Immature natural killer cell (primary cell): ENCODE results near the gene NIN. TPM values are rescaled to one million over a fixed set of nuclear protein-coding genes. Genes with fewer than 3 reads are reported as not detected.
A peak's percentile ranks its signal among the peaks of the same experiment; 100 is the strongest.

Experiments
- DNase-seq, 3 donors: peaks; one replicate each; pipeline ENCODE4 v3.0.0; 2022; ENCODE audit warnings: mixed read lengths in 1 of 3
- H3K27ac Mint-ChIP-seq, 6 donors: one replicate each; pipeline ENCODE4 v1.8.0; 2020; ENCODE audit warnings: mixed read lengths in 6 of 6, mild to moderate bottlenecking in 5 of 6, inconsistent platforms in 4 of 6, moderate library complexity in 3 of 6
- H3K27me3 Mint-ChIP-seq, 3 donors: one replicate each; pipeline ENCODE4 v1.8.0; 2020 to 2021; ENCODE audit warnings: low read depth in 3 of 3, mild to moderate bottlenecking in 3 of 3, mixed read lengths in 3 of 3, moderate library complexity in 3 of 3, inconsistent platforms in 1 of 3
- H3K36me3 Mint-ChIP-seq, 3 donors: one replicate each; pipeline ENCODE4 v1.8.0; 2020; ENCODE audit warnings: mixed read lengths in 3 of 3, inconsistent platforms in 2 of 3, mild to moderate bottlenecking in 2 of 3
- H3K4me1 Mint-ChIP-seq, 2 donors: one replicate each; pipeline ENCODE4 v1.8.0; 2020; ENCODE audit warnings: inconsistent platforms in 2 of 2, mild to moderate bottlenecking in 2 of 2, mixed read lengths in 2 of 2, moderate library complexity in 1 of 2
- H3K4me3 Mint-ChIP-seq, 5 donors: one replicate each; pipeline ENCODE4 v1.8.0; 2020; ENCODE audit warnings: mild to moderate bottlenecking in 5 of 5, mixed read lengths in 5 of 5, inconsistent platforms in 3 of 5, moderate library complexity in 3 of 5
- H3K9me3 Mint-ChIP-seq, 6 donors: one replicate each; pipeline ENCODE4 v1.8.0; 2020; ENCODE audit warnings: mild to moderate bottlenecking in 6 of 6, mixed read lengths in 6 of 6, inconsistent platforms in 4 of 6, moderate library complexity in 3 of 6
- polyA plus RNA-seq, 3 donors: library from polyadenylated mRNA; unstranded; fragments of 300-500 nt; fragmentation: Illumina TruSeq; gene quantifications; one replicate each; pipeline ENCODE4 v1.2.3, GENCODE V29; 2021

The NIN gene, protein sequence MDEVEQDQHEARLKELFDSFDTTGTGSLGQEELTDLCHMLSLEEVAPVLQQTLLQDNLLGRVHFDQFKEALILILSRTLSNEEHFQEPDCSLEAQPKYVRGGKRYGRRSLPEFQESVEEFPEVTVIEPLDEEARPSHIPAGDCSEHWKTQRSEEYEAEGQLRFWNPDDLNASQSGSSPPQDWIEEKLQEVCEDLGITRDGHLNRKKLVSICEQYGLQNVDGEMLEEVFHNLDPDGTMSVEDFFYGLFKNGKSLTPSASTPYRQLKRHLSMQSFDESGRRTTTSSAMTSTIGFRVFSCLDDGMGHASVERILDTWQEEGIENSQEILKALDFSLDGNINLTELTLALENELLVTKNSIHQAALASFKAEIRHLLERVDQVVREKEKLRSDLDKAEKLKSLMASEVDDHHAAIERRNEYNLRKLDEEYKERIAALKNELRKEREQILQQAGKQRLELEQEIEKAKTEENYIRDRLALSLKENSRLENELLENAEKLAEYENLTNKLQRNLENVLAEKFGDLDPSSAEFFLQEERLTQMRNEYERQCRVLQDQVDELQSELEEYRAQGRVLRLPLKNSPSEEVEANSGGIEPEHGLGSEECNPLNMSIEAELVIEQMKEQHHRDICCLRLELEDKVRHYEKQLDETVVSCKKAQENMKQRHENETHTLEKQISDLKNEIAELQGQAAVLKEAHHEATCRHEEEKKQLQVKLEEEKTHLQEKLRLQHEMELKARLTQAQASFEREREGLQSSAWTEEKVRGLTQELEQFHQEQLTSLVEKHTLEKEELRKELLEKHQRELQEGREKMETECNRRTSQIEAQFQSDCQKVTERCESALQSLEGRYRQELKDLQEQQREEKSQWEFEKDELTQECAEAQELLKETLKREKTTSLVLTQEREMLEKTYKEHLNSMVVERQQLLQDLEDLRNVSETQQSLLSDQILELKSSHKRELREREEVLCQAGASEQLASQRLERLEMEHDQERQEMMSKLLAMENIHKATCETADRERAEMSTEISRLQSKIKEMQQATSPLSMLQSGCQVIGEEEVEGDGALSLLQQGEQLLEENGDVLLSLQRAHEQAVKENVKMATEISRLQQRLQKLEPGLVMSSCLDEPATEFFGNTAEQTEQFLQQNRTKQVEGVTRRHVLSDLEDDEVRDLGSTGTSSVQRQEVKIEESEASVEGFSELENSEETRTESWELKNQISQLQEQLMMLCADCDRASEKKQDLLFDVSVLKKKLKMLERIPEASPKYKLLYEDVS (N-terminal part only)
- 10 to 100 TPM in 1 of 3 donors, 1 to 10 TPM in 2; 8.4 to 43.3 (median 9.7) TPM for polyA plus RNA-seq

DNA sequence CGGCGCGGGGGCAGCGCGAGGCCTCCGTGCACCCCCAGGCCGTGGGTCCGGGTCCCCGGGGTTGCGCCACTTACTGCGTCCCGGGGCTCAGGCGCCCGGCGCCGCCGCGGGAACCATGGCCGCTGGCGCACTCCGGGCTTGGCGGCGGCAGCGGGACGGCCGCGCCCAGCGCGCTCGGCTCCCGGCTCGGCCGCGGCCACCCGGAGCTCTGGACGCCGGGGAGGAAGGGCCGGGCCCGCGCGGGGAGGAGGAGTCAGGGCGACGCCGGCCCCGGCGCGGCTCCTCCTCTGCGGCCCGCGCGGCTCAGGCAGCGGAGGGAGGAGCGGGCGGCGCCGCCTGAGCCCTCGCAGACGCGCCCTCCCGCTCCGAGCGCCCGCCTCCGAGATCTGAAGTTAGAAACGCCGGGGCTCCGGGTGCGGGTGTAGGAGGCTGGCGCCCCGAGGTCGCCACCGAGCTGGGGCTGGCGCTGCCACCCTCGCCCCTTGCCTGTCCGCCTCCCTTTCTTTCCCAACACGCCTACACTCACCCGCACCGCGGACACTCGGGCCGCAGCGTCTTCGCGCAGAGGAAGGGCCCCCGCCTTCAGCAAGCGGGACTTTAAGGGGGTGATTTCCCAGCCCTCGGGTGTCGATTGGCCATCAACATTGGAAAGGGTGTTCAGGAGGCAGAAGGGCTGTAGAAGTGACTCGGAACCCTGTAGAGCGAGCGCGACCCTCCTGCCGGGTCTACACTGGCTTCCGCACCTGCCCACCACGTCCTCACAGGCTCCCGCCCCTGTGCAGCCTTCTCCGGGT is at the start of gene NIN:
NIN (minus strand) TSS at position 231 of the 794 bp plus-strand sequence. CDS start 9,106 bp downstream, outside the sequence.
- H3K27me3 Mint-ChIP-seq, result peaks cover 0 to 11% (median 0%) of the 10 kb centered on the region in 3 donors
- peak; percentile 72 to 76 (median 72) for DNase-seq
- peak within 1 kb of the TSS; percentile 89 to 96 (median 94) for H3K27ac Mint-ChIP-seq
- H3K4me1 Mint-ChIP-seq, result peaks cover 36 to 54% of the 10 kb centered on the region in 2 donors
- no peaks in the 10 kb centered on the region for H3K36me3 Mint-ChIP-seq
- no peaks in the 10 kb centered on the region for H3K9me3 Mint-ChIP-seq
- H3K4me3 Mint-ChIP-seq, result peak within 1 kb of the TSS; percentile 96 to 98 (median 97)

DNA sequence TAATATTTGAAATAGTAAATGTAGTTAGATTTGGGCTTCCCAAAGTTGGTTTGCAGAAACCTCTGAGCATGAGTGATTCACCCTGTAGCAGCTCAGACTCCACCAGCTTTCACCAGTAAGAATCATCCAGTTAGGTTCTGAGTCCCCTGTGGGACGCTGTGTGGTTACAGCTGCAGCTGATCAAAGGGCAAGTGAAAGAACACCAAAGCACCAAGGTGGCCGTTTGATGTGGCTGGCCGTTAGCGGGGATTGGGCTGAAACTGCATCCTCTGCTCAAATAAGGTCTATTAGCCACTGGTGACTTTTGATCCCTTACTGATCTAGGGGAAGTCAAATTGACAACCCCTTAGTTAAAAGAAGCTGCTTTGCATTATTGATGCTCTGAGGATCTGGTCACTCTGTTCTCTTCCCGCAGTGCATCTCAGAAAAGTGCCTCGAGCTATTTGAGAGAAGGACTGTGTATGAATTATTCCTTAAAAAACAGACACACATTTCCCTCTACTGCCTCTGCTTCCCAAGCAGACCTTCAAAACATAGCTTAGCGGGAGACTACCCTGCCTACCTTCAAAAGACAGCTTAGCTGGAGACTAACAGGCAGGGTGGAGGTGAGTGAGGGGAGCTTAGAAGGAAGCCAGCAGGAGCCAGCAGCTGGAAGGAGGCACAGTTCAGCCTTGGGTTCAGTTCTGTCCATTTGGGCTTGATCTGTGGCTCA is 44.6 kb upstream of the NIN start:
- Mint-ChIP-seq H3K4me3 (no peak overlapping the region), H3K9me3 (peaks cover 0 to 4% (median 0%) of the 10 kb centered on the region in 6 donors), H3K4me1 (peaks cover 6 to 16% of the 10 kb centered on the region in 2 donors), H3K36me3 (no peaks in the 10 kb centered on the region), H3K27ac (no peak overlapping the region), H3K27me3 (peaks cover 5 to 29% (median 19%) of the 10 kb centered on the region in 3 donors)
- peak; percentile 53 to 59 (median 53) for DNase-seq

DNA sequence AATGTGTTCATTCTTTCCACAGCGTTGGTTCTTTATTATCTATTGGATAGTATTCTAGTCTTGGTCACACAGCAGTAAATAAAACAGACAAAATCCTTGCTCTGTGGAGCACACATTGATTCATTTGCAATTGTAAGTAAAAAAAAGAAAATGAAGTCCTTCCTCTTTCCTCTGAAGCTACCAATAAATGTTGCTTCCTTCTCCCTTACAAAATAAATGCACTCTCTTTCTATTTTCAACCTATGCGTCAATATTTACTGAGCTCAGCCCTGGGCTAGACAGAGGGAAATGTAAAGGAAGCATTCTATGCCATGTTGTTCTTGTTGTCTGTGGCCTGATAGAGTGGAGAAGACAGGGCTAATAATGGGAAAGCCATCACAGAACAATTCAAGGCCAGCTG is 43.8 kb upstream of the NIN start:
- H3K4me3 Mint-ChIP-seq, result no peak overlapping the region
- H3K27ac Mint-ChIP-seq, result no peak overlapping the region
- peaks cover 6 to 16% of the 10 kb centered on the region in 2 donors for H3K4me1 Mint-ChIP-seq
- H3K9me3 Mint-ChIP-seq, result peaks cover 0 to 4% (median 0%) of the 10 kb centered on the region in 6 donors
- peaks cover 7 to 35% (median 19%) of the 10 kb centered on the region in 3 donors for H3K27me3 Mint-ChIP-seq
- no peaks in the 10 kb centered on the region for H3K36me3 Mint-ChIP-seq
- DNase-seq, result no peak

DNA sequence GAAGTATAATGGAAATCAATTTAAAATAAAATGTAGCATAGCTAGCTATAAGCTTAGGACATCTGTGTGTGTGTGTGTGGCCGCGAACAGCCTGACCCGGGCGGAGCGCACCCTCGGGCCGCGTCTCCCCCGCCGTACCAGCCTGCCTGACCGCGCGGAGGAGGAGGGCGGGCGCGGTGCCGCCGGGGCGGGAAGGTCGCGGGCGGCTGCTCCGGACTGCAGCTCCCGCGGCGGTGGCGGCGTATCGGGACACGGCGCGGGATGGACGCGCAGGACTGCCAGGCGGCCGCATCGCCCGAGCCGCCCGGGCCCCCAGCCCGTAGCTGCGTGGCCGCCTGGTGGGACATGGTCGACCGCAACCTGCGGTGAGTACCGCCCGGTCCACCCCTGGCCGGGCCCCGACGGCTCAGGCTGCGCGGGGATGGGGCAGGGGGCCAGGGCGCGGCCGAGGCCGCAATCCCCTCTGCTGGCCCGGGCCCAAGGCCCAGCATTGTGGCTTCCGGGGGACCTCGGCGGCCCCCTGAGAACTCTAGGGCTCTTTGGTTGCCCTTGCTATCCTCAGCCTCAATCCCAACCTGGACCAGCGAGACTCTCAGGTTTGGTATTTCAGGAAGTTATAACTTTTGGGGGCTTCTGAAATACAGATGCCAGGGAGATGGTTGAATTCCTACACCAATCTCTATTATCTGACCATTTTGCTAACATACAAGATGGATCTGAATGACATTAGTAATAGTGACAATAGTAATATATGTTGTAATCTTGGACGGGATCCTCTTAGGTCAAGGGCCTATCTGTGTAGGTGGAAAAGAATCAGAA is 41.2 kb upstream of the NIN start, which contains the start of gene ABHD12B:
ABHD12B (plus strand) TSS at position 140 of the 819 bp plus-strand sequence; CDS start at position 262, 122 bp downstream.
- Mint-ChIP-seq H3K4me3 (peak within 1 kb of the TSS in 2 of 5 donors; percentile 19 to 30), H3K9me3 (peaks cover 0 to 5% (median 0%) of the 10 kb centered on the region in 6 donors), H3K36me3 (no peaks in the 10 kb centered on the region), H3K27ac (no peak within 1 kb of the TSS), H3K27me3 (peaks cover 6 to 33% (median 20%) of the 10 kb centered on the region in 3 donors), H3K4me1 (peaks cover 6 to 16% of the 10 kb centered on the region in 2 donors)
- no peak for DNase-seq

DNA sequence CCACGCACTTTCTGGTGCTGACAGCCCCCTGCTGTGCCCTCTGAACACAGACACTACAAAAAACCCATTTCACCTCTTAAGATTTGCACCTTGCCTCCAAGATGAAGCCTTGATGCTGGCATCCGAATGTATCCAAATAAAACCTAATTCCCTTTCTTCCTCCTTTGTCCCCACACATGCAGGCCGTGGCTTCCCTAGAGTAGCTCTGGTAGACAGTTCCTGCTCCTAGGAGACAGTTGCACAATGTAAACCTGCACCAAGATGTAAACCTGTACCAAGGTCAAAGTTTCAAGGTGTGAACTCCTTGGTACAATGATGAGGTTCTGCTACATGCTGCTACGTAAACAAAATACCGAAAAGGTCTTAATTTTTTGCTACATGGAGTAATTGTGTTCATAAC is 40.3 kb upstream of the NIN start:
- no peak overlapping the region for H3K27ac Mint-ChIP-seq
- H3K4me1 Mint-ChIP-seq, result peaks cover 6 to 16% of the 10 kb centered on the region in 2 donors
- peak overlapping the region in 2 of 5 donors; percentile 19 to 30 for H3K4me3 Mint-ChIP-seq
- H3K36me3 Mint-ChIP-seq, result no peaks in the 10 kb centered on the region
- peaks cover 6 to 37% (median 18%) of the 10 kb centered on the region in 3 donors for H3K27me3 Mint-ChIP-seq
- DNase-seq, result no peak
- peaks cover 0 to 5% (median 0%) of the 10 kb centered on the region in 6 donors for H3K9me3 Mint-ChIP-seq

DNA sequence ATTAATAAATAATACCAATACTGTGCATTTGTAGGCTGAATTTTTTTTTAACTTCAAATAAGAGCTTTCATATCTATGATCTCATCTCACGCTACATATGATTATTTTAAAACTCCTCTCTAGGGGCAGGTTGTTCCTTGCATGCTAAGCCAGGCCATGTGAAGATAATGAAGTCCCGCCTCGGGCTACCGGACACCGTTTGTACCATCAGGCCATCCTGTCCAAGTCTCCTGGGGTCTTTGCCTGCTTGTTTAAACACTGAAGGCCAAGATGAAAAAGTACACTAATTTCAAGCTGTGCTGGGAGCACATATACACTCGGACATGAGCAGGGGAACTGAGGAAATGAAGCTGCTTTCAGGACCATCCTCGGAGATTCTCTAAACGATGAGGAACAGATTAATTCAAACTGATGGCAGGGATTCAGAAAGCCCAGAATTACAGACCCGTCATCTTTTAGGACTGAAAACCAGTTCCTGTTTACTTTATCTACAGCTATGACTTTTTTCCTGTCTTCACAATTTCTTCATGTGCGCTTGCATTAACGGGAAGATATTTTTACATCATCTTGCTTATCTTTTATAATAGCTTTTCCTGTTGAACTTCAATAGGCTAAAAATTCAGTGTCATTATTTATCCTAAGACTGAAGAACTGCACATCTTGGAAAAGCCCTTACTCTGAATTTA is 34.6 kb upstream of the NIN start:
- H3K4me1 Mint-ChIP-seq, result peaks cover 0 to 2% of the 10 kb centered on the region in 2 donors
- peaks cover 0 to 1% (median 0%) of the 10 kb centered on the region in 6 donors for H3K9me3 Mint-ChIP-seq
- H3K27me3 Mint-ChIP-seq, result peaks cover 3 to 14% (median 7%) of the 10 kb centered on the region in 3 donors
- no peak for DNase-seq
- H3K36me3 Mint-ChIP-seq, result no peaks in the 10 kb centered on the region
- no peak overlapping the region for H3K27ac Mint-ChIP-seq
- H3K4me3 Mint-ChIP-seq, result no peak overlapping the region

DNA sequence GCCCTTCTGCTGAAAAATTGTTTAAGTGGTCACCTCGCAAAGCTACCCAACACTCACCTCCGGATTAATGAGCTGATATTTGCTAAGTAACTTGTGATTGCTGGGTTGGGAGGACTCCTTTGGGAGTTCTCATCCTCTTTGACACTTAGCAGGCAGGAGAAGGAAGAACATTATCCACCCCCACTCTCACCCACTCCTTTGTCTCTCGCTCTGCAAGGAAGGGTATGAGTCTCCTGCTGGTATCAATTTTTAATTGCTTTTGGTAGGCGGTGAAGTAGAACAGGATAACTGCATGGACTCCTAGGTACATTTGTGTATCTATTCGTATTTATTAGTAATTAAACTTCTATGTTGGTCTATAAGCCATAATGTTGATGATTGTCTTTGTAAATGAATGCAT is 34.0 kb upstream of the NIN start:
- H3K4me3 Mint-ChIP-seq, result no peak overlapping the region
- H3K9me3 Mint-ChIP-seq, result peaks cover 0 to 1% (median 0%) of the 10 kb centered on the region in 6 donors
- no peak overlapping the region for H3K27ac Mint-ChIP-seq
- no peaks in the 10 kb centered on the region for H3K36me3 Mint-ChIP-seq
- peaks cover 6 to 8% of the 10 kb centered on the region in 2 donors for H3K4me1 Mint-ChIP-seq
- DNase-seq, result no peak
- peaks cover 2 to 9% (median 9%) of the 10 kb centered on the region in 3 donors for H3K27me3 Mint-ChIP-seq

DNA sequence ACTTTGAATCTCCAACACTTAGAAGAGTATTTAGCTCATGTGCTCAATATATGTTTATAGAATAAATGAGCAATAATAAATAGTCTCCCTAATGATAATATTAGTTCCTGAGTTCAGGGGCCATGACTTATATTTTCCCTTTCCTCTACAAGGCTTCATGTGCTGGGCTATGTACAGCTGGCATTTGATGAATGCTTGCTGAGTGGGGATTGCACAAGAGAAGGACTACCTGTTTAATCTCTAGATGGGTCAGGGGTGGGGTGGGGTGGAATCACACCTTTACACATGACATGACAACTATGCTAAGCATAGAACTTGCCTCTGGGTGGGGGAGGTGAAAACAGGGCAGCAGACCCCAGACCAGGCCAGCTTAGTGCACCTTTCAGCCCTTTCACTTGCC is 33.3 kb upstream of the NIN start:
- no peak for DNase-seq
- Mint-ChIP-seq H3K27me3 (peaks cover 2 to 9% (median 8%) of the 10 kb centered on the region in 3 donors), H3K27ac (no peak overlapping the region), H3K36me3 (no peaks in the 10 kb centered on the region), H3K9me3 (peaks cover 0 to 1% (median 0%) of the 10 kb centered on the region in 6 donors), H3K4me1 (peaks cover 8 to 13% of the 10 kb centered on the region in 2 donors), H3K4me3 (no peak overlapping the region)

DNA sequence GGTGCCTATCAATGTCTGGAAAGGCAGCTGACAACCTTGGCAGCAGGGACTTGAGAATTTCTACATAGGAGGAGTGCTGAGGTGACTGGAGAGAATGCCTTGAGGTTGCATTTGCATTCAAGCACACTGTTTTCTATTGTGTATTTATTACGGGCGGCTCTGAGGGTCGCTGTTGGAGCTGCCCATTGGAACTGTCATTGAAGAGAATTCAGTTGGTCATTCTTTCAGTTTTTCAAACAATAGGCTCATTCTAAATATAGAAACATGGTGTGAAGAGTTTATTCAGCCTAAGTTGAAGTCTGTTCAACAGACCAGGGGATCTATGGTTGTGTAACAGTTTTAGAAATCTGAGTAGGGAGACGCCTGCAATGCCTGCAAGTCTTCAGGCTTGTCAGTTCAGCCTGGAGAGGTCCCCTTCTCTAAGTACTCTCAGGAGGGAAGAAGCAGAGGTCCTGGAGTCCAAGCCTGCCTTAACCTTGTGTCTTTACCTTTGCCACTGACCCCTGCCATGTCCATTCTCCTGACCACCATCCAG is 31.1 kb upstream of the NIN start:
- H3K4me1 Mint-ChIP-seq, result peaks cover 10 to 15% of the 10 kb centered on the region in 2 donors
- H3K27me3 Mint-ChIP-seq, result peaks cover 2 to 11% (median 7%) of the 10 kb centered on the region in 3 donors
- no peak overlapping the region for H3K27ac Mint-ChIP-seq
- H3K36me3 Mint-ChIP-seq, result no peaks in the 10 kb centered on the region
- H3K4me3 Mint-ChIP-seq, result no peak overlapping the region
- H3K9me3 Mint-ChIP-seq, result no peaks in the 10 kb centered on the region
- DNase-seq, result no peak

DNA sequence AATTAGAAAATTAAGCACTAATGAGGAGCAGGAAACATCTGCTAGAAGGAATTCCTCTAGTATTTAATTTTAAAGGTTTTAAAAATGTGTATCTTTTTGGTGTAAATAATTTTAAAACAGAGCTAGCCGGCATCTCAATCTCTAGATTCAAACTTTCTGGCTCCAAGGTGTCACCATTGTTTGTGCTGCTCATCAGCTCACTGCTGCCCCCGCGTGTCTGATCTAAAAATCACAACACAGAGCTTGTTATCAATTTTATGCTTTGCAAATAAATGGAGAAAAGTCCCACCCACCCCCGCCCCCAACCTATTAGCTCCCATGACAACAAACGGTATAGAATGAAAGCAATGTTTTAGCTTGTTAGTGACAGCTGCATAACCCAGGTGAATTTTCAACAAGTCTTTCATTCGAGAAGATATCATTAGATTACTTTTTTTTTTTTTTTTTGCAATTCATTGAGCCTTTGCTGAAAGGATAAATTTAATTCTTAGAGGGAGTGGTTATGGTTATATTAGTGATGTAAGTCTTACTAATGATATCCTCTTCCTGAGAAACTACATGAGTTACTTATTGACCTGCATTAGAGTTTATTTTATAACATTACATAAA is 29.6 kb upstream of the NIN start:
- Mint-ChIP-seq H3K4me1 (peaks cover 10 to 15% of the 10 kb centered on the region in 2 donors), H3K9me3 (no peaks in the 10 kb centered on the region), H3K27me3 (peaks cover 4 to 13% (median 4%) of the 10 kb centered on the region in 3 donors), H3K4me3 (peak overlapping the region; percentile 90 to 96 (median 93)), H3K36me3 (no peaks in the 10 kb centered on the region), H3K27ac (peak overlapping the region in 4 of 6 donors; percentile 61 to 85 (median 75))
- peak; percentile 76 to 80 (median 77) for DNase-seq
